Measurements from ENCODE around the gene MMS22L. TPM values are rescaled to one million over a fixed set of nuclear protein-coding genes. Genes with fewer than 3 reads are reported as not detected.

MMS22L gene
- total RNA-seq, 1 experiment from 2014 or later, result 52.8 TPM

- no peak overlapping the region for H3K27ac Mint-ChIP-seq
Measured at GRCh38 chr6:97141756-97142155, 141.3 kb downstream of the MMS22L start.

More at GRCh38 chr6:97141756-97142155, 141.3 kb downstream of the MMS22L start:
- H3K23ac ChIP-seq (ENCODE audit: insufficient read length, low read depth, low read length), result no peak overlapping the region
- no peak overlapping the region for H3K27ac ChIP-seq (ENCODE audit: insufficient read length, low read depth, low read length)
- H3K27me3 ChIP-seq (ENCODE audit: insufficient read depth, low read length), result no peaks in the 10 kb centered on the region
- no peaks in the 10 kb centered on the region for H3K79me2 ChIP-seq (ENCODE audit: insufficient read depth, low read length)
- no peaks in the 10 kb centered on the region for H4K20me1 ChIP-seq (ENCODE audit: control insufficient read depth, insufficient read depth, insufficient read length)
- H3K79me1 ChIP-seq (ENCODE audit: insufficient read depth, low read depth, low read length, poor library complexity, severe bottlenecking), result no peaks in the 10 kb centered on the region
- Mint-ChIP-seq H3K27me3 (ENCODE audit: low read depth) (no peaks in the 10 kb centered on the region), H3K4me3 (no peak overlapping the region), H3K36me3 (ENCODE audit: insufficient read depth in 1 of 3, low read depth in 3 of 3) (peaks cover 0 to 5% (median 0%) of the 10 kb centered on the region in 3 experiments; a peak in 2 of 7 replicates), H3K4me1 (no peaks in the 10 kb centered on the region), H3K9me3 (no peaks in the 10 kb centered on the region)
- no peak overlapping the region for H2AK5ac ChIP-seq (ENCODE audit: insufficient read length, low read length)
- H3K56ac ChIP-seq (ENCODE audit: insufficient read length, low read depth, low read length), result no peak overlapping the region
- no peak overlapping the region for H2AFZ ChIP-seq (ENCODE audit: low read length)
- H3K4ac ChIP-seq (ENCODE audit: low read depth, low read length), result no peak overlapping the region
- H2BK120ac ChIP-seq (ENCODE audit: low read depth, low read length, poor library complexity, severe bottlenecking), result no peak overlapping the region
- TF ChIP-seq CTCF (conservative IDR thresholded peaks at IDR 0.05), result no peak
- no peak overlapping the region for H2BK20ac ChIP-seq (ENCODE audit: low read depth, low read length, poor library complexity, severe bottlenecking)
- H4K5ac ChIP-seq (ENCODE audit: insufficient read length, low read depth, low read length), result no peak overlapping the region
- H2BK5ac ChIP-seq (ENCODE audit: insufficient read length, low read length), result no peak overlapping the region
- no peak overlapping the region for H2BK12ac ChIP-seq (ENCODE audit: insufficient read length, low read depth, low read length)
- no peak overlapping the region for H3K4me2 ChIP-seq (ENCODE audit: insufficient read depth, insufficient read length, low read length)
- H3K18ac ChIP-seq (ENCODE audit: insufficient read length, low read depth, low read length), result no peak overlapping the region
- H3K14ac ChIP-seq (ENCODE audit: insufficient read depth, low read length), result no peak overlapping the region
- H3T11ph ChIP-seq (ENCODE audit: low read length), result no peak overlapping the region
- no peak overlapping the region for H2BK15ac ChIP-seq (ENCODE audit: low read depth, low read length)
- DNase-seq, result no peak
- no peaks in the 10 kb centered on the region for H3K4me1 ChIP-seq (ENCODE audit: insufficient read depth, low read length)
- no peak overlapping the region for H3K9ac ChIP-seq (ENCODE audit: extremely low read depth, insufficient read length, low read length)
- H4K8ac ChIP-seq (replicated peaks; ENCODE audit: insufficient read length, low read depth, low read length), result no peak overlapping the region
- H4K91ac ChIP-seq (ENCODE audit: insufficient read length, low read depth, low read length), result no peak overlapping the region
- H3K23me2 ChIP-seq (ENCODE audit: insufficient read length, low read depth, low read length, poor library complexity, severe bottlenecking), result no peaks in the 10 kb centered on the region
- no peaks in the 10 kb centered on the region for H3K9me3 ChIP-seq (ENCODE audit: control insufficient read depth, low read depth, low read length)

Measured in H9 (cell line).